ENCODE results near the gene CCL22. TPM values are rescaled to one million over a fixed set of nuclear protein-coding genes. Genes with fewer than 3 reads are reported as not detected.

Gene CCL22
- total RNA-seq, 1 experiment from 2014 or later: 0.66 TPM

DNA sequence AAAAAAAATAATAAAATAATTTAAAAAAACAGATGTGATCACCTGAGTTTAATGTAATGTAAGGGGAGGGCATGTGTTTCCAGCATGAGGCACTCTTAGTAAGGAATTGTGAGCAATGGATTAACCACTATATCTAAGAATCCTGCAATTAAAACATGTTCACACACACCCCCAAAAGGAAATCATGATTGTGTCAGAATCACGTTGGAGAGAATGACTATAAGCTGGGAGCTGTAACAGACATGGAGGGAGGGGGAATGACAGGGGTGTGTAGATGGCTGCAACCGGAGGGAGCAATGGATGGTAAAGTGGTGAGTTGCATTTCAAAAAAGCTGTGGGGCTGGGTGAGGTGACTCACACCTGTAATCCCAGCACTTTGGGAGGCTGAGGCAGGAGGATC is 13.6 kb upstream of the CCL22 start:
- ATAC-seq: no peak
- Histone ChIP-seq H4K20me1 (ENCODE audit: insufficient read depth) (no peaks in the 10 kb centered on the region), H3K27me3 (ENCODE audit: insufficient read depth, low read length) (peaks cover 11% of the 10 kb centered on the region), H3K4me3 (replicated peaks in 1 of 2; ENCODE audit: low read depth in 1 of 2, low read length in 2 of 2) (no peak overlapping the region), H3K27ac (ENCODE audit: low read depth, low read length) (no peak overlapping the region), H3K4me2 (ENCODE audit: low read length) (no peak overlapping the region), H3K9me3 (ENCODE audit: control insufficient read depth in 1 of 2, insufficient read depth in 1 of 2, low read depth in 1 of 2, low read length in 2 of 2) (no peaks in the 10 kb centered on the region), H2AFZ (ENCODE audit: low read depth, low read length, poor library complexity, severe bottlenecking) (no peak overlapping the region), H3K9me2 (ENCODE audit: insufficient read depth) (no peaks in the 10 kb centered on the region), H3K4me1 (ENCODE audit: control insufficient read depth in 1 of 2, insufficient read depth in 2 of 2, low read length in 2 of 2) (peaks cover 0 to 3% of the 10 kb centered on the region in 2 experiments; a peak in 1 of 4 replicates), H3K9ac (ENCODE audit: low read length) (no peak overlapping the region), H3K79me2 (ENCODE audit: insufficient read depth, low read length) (no peaks in the 10 kb centered on the region), H3K36me3 (ENCODE audit: control insufficient read depth in 1 of 2, insufficient read depth in 2 of 2, low read length in 2 of 2) (no peaks in the 10 kb centered on the region)
- no peak for TF ChIP-seq ZBTB33 (IDR thresholded peaks at IDR 0.05; ENCODE audit: extremely low read depth, insufficient replicate concordance, low read length)
- no peak for TF ChIP-seq EGR1 (IDR thresholded peaks at IDR 0.05; ENCODE audit: low read depth)
- TF ChIP-seq ATF3 (IDR thresholded peaks at IDR 0.05): no peak
- TF ChIP-seq, protein P1, sequence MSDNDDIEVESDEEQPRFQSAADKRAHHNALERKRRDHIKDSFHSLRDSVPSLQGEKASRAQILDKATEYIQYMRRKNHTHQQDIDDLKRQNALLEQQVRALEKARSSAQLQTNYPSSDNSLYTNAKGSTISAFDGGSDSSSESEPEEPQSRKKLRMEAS (IDR thresholded peaks at IDR 0.05): no peak
- TF ChIP-seq ZFX (IDR thresholded peaks at IDR 0.05): no peak
- no peak for TF ChIP-seq RAD21 (IDR thresholded peaks at IDR 0.05; ENCODE audit: low read depth)
- no peak for TF ChIP-seq REST (IDR thresholded peaks at IDR 0.05; ENCODE audit: low read depth)
- TF ChIP-seq POLR2AphosphoS5 (IDR thresholded peaks at IDR 0.05; ENCODE audit: low read depth, low read length): no peak
- TF ChIP-seq EZH2 (IDR thresholded peaks at IDR 0.05): no peak
- no peak for TF ChIP-seq EZH2phosphoT487 (IDR thresholded peaks at IDR 0.05; ENCODE audit: borderline replicate concordance)
- TF ChIP-seq CEBPB (IDR thresholded peaks at IDR 0.05; ENCODE audit: low read depth): no peak
- TF ChIP-seq JUND (IDR thresholded peaks at IDR 0.05): no peak
- TF ChIP-seq, protein P2, sequence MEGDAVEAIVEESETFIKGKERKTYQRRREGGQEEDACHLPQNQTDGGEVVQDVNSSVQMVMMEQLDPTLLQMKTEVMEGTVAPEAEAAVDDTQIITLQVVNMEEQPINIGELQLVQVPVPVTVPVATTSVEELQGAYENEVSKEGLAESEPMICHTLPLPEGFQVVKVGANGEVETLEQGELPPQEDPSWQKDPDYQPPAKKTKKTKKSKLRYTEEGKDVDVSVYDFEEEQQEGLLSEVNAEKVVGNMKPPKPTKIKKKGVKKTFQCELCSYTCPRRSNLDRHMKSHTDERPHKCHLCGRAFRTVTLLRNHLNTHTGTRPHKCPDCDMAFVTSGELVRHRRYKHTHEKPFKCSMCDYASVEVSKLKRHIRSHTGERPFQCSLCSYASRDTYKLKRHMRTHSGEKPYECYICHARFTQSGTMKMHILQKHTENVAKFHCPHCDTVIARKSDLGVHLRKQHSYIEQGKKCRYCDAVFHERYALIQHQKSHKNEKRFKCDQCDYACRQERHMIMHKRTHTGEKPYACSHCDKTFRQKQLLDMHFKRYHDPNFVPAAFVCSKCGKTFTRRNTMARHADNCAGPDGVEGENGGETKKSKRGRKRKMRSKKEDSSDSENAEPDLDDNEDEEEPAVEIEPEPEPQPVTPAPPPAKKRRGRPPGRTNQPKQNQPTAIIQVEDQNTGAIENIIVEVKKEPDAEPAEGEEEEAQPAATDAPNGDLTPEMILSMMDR (IDR thresholded peaks at IDR 0.05 in 2 of 3, conservative IDR thresholded peaks at IDR 0.05 in 1 of 3; ENCODE audit: borderline replicate concordance in 1 of 3, insufficient read depth in 1 of 3, low read depth in 2 of 3, low read length in 2 of 3): no peak
- no peak for TF ChIP-seq CBX3 (IDR thresholded peaks at IDR 0.05; ENCODE audit: low read depth)
- ChIA-PET RAD21 (ENCODE audit: low non-redundant PET in 1 of 2, low total read pairs in 2 of 2, uncharacterized antibody in 2 of 2, unreplicated experiment in 2 of 2) (no interaction called here), CTCF (no interaction called here), POLR2A (no interaction called here)
- intact Hi-C loops (cut with micrococcal nuclease): no loop called here
- no TSS peak for BruUV-seq (replicated peaks)
- no peak for DNase-seq (ENCODE audit: low read depth, low spot score)
